WTC11 (cell line): ENCODE results near the gene SPACDR.

Source experiments
- ATF3 ChIP-seq: sonication (generic); formaldehyde crosslinking; conservative IDR thresholded peaks from 2 replicates; pipeline ENCODE4 v1.8.1; 2022; ENCODE audit warnings: mild to moderate bottlenecking, missing genetic modification reagents
- CBFB ChIP-seq: sonication (generic); formaldehyde crosslinking; IDR thresholded peaks from 2 replicates; pipeline ENCODE4 v1.8.1; 2022; ENCODE audit warnings: mild to moderate bottlenecking, low read depth, missing genetic modification reagents
- CREM ChIP-seq: sonication (generic); formaldehyde crosslinking; IDR thresholded peaks from 2 replicates; pipeline ENCODE4 v1.8.1; 2022; ENCODE audit warnings: mild to moderate bottlenecking, missing genetic modification reagents, moderate library complexity
- CTCF ChIP-seq: fragments of 200-600 bp; IDR thresholded peaks from 2 replicates; pipeline ENCODE4 v1.8.0; 2022; ENCODE audit warnings: antibody characterized with exemption
- FOXP1 ChIP-seq: sonication (generic); formaldehyde crosslinking; IDR thresholded peaks from 2 replicates; pipeline ENCODE4 v1.8.0; 2022; ENCODE audit warnings: missing genetic modification reagents, mild to moderate bottlenecking, moderate library complexity, borderline replicate concordance
- FOXP4 ChIP-seq: sonication (generic); formaldehyde crosslinking; IDR thresholded peaks from 2 replicates; pipeline ENCODE4 v1.8.0; 2022; ENCODE audit warnings: mild to moderate bottlenecking, missing genetic modification reagents
- NFYB ChIP-seq: sonication (generic); formaldehyde crosslinking; conservative IDR thresholded peaks from 2 replicates; pipeline ENCODE4 v1.8.0; 2022; ENCODE audit warnings: low read depth, missing genetic modification reagents
- NR3C1 ChIP-seq: sonication (generic); formaldehyde crosslinking; conservative IDR thresholded peaks from 2 replicates; pipeline ENCODE4 v1.8.1; 2023; ENCODE audit warnings: low read depth, mild to moderate bottlenecking, missing genetic modification reagents
- USF2 ChIP-seq: sonication (generic); formaldehyde crosslinking; IDR thresholded peaks from 2 replicates; pipeline ENCODE4 v1.8.1; 2023; ENCODE audit warnings: mild to moderate bottlenecking, missing genetic modification reagents, moderate library complexity

GRCh38 chr7:100483090-100483721 lies 19.1 kb upstream of the SPACDR start:
- TF ChIP-seq FOXP1 (CRISPR knock-in tag): peak; percentile 64; the same call in 1 of the 2 replicates
- TF ChIP-seq CTCF: peak; percentile 89
- no peak for TF ChIP-seq NFYB (CRISPR knock-in tag)
- 0 out of 2 replicates have a peak, but pooled peaks have one; percentile 18 for TF ChIP-seq USF2 (CRISPR knock-in tag)
- TF ChIP-seq ATF3: no peak
- no peak for TF ChIP-seq NR3C1 (CRISPR knock-in tag)
- no peak for TF ChIP-seq FOXP4
- TF ChIP-seq CREM (CRISPR knock-in tag): peak; percentile 47; the same call in 1 of the 2 replicates
- TF ChIP-seq CBFB (CRISPR knock-in tag): peak; percentile 28; the same call in 1 of the 2 replicates
